Measurements from ENCODE around the gene KIAA1671.

DNA sequence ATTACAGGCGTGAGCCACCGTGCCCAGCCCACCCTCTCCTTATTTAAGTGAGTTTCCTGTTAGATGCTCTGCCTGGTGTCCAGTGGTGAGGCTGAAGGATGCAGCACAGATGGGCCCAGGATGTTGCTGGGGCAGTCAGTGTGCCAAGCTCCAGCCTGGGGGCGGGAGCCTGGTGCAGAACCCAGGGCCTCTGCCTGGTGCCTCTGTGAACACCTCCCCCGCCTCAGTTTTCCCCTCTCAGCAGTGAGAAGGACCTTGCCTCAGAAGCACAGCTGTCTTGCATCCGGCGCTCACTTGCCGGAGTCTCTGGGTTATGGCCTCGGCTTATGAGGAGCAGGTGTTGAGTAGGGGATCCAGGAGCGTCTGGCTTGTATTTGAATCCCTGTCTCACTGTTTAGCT lies 116.2 kb downstream of the KIAA1671 start:
- TF ChIP-seq EP300 (IDR thresholded peaks at IDR 0.05): no peak
- TF ChIP-seq, protein P1, sequence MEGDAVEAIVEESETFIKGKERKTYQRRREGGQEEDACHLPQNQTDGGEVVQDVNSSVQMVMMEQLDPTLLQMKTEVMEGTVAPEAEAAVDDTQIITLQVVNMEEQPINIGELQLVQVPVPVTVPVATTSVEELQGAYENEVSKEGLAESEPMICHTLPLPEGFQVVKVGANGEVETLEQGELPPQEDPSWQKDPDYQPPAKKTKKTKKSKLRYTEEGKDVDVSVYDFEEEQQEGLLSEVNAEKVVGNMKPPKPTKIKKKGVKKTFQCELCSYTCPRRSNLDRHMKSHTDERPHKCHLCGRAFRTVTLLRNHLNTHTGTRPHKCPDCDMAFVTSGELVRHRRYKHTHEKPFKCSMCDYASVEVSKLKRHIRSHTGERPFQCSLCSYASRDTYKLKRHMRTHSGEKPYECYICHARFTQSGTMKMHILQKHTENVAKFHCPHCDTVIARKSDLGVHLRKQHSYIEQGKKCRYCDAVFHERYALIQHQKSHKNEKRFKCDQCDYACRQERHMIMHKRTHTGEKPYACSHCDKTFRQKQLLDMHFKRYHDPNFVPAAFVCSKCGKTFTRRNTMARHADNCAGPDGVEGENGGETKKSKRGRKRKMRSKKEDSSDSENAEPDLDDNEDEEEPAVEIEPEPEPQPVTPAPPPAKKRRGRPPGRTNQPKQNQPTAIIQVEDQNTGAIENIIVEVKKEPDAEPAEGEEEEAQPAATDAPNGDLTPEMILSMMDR (IDR thresholded peaks at IDR 0.05): no peak
